Non-pigmented ciliary epithelial cell (primary cell): ENCODE results near the gene TRIM58.

Experiments used
- DNase-seq: peaks from one replicate; pipeline ENCODE4 v3.0.0-alpha.2; 2010; ENCODE audit warnings: low read depth

Gene TRIM58

GRCh38 chr1:247857069-247857984 is at the start of gene TRIM58:
TRIM58 (plus strand) TSS chr1:247857187; CDS start chr1:247857247, 60 bp downstream.
- DNase-seq = no peak

GRCh38 chr1:247812637-247813036 is 44.4 kb upstream of the TRIM58 start:
- no peak for DNase-seq

- no peak for DNase-seq
These were observed 34.9 kb upstream of the TRIM58 start for GRCh38 chr1:247822060-247822459.

GRCh38 chr1:247824023-247824422 is 33.0 kb upstream of the TRIM58 start, which contains the start of gene OR14A16:
OR14A16 (minus strand) TSS chr1:247824119; CDS start chr1:247815729, 8,390 bp downstream.
- DNase-seq = no peak

GRCh38 chr1:247825362-247825761 is 31.6 kb upstream of the TRIM58 start:
- no peak for DNase-seq

GRCh38 chr1:247829656-247830055 is 27.3 kb upstream of the TRIM58 start:
- DNase-seq = no peak

GRCh38 chr1:247833601-247834000 is 23.4 kb upstream of the TRIM58 start:
- no peak for DNase-seq

- no peak for DNase-seq
These were observed 16.2 kb upstream of the TRIM58 start for GRCh38 chr1:247840818-247841217.

GRCh38 chr1:247841796-247842195 is 15.2 kb upstream of the TRIM58 start, which contains the start of gene OR11L1:
OR11L1 (minus strand) TSS chr1:247841896; CDS start chr1:247841896, 0 bp downstream.
- no peak for DNase-seq

- no peak for DNase-seq
These were observed 13.6 kb upstream of the TRIM58 start for GRCh38 chr1:247843411-247843810.

GRCh38 chr1:247845011-247845692 is 11.8 kb upstream of the TRIM58 start:
- DNase-seq = no peak

GRCh38 chr1:247845693-247846017 is 11.3 kb upstream of the TRIM58 start:
- no peak for DNase-seq

- no peak for DNase-seq
These were observed 8.6 kb upstream of the TRIM58 start for GRCh38 chr1:247848346-247848745.

GRCh38 chr1:247849616-247850015 is 7.4 kb upstream of the TRIM58 start:
- DNase-seq = no peak

- no peak for DNase-seq
These were observed 2.0 kb upstream of the TRIM58 start for GRCh38 chr1:247854899-247855545.

- no peak for DNase-seq
These were observed 1.1 kb upstream of the TRIM58 start for GRCh38 chr1:247855911-247856310.

- DNase-seq = no peak
These were observed 1.1 kb downstream of the TRIM58 start for GRCh38 chr1:247857985-247858619.

GRCh38 chr1:247862756-247863155 is 5.8 kb downstream of the TRIM58 start:
- DNase-seq = no peak

- no peak for DNase-seq
These were observed 7.7 kb downstream of the TRIM58 start for GRCh38 chr1:247864644-247865043.

- DNase-seq = no peak
These were observed 8.4 kb downstream of the TRIM58 start for GRCh38 chr1:247865416-247865815.

GRCh38 chr1:247883346-247883745 is 26.4 kb downstream of the TRIM58 start:
- no peak for DNase-seq

- no peak for DNase-seq
These were observed 27.9 kb downstream of the TRIM58 start for GRCh38 chr1:247884797-247885413.
